Mammary epithelial cell (primary cell): ENCODE results near the gene RHCE.

ENCODE experiments used
- EZH2 ChIP-seq: IDR thresholded peaks from 2 replicates; pipeline ENCODE4 v1.6.1; 2012; ENCODE audit warnings: low read length, inconsistent platforms, borderline replicate concordance
- TF ChIP-seq, protein P1 (sequence below), 2 donors: IDR thresholded peaks in 1 of 2; conservative IDR thresholded peaks in 1 of 2; 2 replicates each; pipeline ENCODE4 v1.5.1; 2011 to 2012; ENCODE audit warnings: inconsistent platforms in 2 of 2, low read length in 2 of 2, mild to moderate bottlenecking in 2 of 2, control low read depth in 1 of 2, low read depth in 1 of 2; ENCODE audit not compliant: insufficient read depth in 1 of 2; ENCODE audit errors: extremely low read depth in 1 of 2

DNA sequence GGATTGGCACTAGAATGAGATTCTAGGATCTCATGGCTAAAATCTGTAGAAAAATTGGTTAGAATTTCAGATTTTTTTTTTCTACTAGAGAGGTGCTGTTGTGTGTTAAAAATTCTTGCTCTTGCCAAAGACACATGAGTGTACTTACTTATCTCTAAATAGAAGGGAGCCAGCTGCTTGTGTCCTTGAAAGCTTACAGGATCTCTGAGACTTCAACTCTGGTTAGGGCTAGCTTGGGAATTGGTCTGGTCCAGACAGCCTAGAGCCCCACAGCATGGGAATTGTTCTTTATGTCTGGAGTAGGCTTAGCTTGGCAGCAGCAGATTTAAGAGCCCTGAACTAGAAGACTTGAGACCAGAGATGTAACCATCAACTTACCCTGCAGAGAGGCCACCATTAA is 47.4 kb upstream of the RHCE start:
- TF ChIP-seq, protein P1, sequence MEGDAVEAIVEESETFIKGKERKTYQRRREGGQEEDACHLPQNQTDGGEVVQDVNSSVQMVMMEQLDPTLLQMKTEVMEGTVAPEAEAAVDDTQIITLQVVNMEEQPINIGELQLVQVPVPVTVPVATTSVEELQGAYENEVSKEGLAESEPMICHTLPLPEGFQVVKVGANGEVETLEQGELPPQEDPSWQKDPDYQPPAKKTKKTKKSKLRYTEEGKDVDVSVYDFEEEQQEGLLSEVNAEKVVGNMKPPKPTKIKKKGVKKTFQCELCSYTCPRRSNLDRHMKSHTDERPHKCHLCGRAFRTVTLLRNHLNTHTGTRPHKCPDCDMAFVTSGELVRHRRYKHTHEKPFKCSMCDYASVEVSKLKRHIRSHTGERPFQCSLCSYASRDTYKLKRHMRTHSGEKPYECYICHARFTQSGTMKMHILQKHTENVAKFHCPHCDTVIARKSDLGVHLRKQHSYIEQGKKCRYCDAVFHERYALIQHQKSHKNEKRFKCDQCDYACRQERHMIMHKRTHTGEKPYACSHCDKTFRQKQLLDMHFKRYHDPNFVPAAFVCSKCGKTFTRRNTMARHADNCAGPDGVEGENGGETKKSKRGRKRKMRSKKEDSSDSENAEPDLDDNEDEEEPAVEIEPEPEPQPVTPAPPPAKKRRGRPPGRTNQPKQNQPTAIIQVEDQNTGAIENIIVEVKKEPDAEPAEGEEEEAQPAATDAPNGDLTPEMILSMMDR (conservative IDR thresholded peaks at IDR 0.05 in 1 of 2, IDR thresholded peaks at IDR 0.05 in 1 of 2; ENCODE audit: extremely low read depth in 1 of 2, insufficient read depth in 1 of 2, low read depth in 1 of 2, low read length in 2 of 2), result no peak
- no peak for TF ChIP-seq EZH2
